Vagina (tissue), 2 donors: ENCODE results near the gene MSANTD1.

Experiments used
- CTCF ChIP-seq, 3 experiments: fragments of 450-650 bp in 2 of 3; fragments of 200-600 bp in 1 of 3; sonication (generic) in 1 of 3; IDR thresholded peaks; one replicate each; pipeline ENCODE4 v1.5.1; 2017 to 2019; ENCODE audit warnings: antibody characterized with exemption in 3 of 3, mild to moderate bottlenecking in 2 of 3, moderate library complexity in 2 of 3
- POLR2A ChIP-seq, 2 donors: fragments of 450-650 bp; IDR thresholded peaks; one replicate each; pipeline ENCODE4 v1.6.1; 2017; ENCODE audit warnings: antibody characterized with exemption in 2 of 2, mild to moderate bottlenecking in 2 of 2, moderate library complexity in 2 of 2

GRCh38 chr4:3299976-3300671 lies 51.2 kb downstream of the MSANTD1 start:
- TF ChIP-seq CTCF (IDR thresholded peaks at IDR 0.05) (no peak), POLR2A (IDR thresholded peaks at IDR 0.05) (no peak)
